Stimulated activated CD4-positive, alpha-beta T cell treated with anti-CD3 and anti-CD28 coated beads, Interleukin-12 subunit alpha, Interleukin-12 subunit beta, amount 100 ng/mL, for 4 hours (primary cell): ENCODE data around the gene TUBGCP2.

Experiments used
- DNase-seq: peaks from one replicate; pipeline ENCODE4 v3.0.0-alpha.2; 2020

TUBGCP2 gene

DNA sequence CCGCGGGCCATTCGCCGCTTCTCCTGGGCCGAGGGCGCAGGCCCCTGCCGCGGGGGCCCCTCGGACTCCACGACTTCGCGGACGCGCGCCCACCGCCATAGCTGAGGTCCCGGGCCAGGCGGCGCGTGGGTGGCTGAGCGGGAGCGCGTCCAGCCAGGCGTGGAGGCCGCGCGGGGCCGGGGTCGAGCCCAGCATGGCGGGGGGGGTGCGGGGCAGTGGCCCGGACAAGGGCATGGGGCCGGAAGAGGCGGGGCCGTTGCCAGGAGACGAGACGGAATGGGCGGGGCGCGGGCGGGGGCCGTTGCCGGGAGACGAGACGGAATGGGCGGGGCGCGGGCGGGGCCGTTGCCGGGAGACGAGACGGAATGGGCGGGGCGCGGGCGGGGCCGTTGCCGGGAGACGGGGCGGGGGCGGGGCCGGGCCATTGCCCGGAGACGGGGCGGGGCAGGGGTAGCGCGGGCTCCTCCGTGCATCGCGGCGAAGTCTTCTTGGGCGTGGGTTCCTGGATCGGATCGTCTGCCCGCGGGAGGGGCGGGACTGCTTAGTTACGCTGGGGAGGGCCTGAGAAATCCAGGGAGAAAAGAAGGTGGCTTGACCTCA is 46.8 kb downstream of the TUBGCP2 start:
- DNase-seq, result peak; percentile 80

DNA sequence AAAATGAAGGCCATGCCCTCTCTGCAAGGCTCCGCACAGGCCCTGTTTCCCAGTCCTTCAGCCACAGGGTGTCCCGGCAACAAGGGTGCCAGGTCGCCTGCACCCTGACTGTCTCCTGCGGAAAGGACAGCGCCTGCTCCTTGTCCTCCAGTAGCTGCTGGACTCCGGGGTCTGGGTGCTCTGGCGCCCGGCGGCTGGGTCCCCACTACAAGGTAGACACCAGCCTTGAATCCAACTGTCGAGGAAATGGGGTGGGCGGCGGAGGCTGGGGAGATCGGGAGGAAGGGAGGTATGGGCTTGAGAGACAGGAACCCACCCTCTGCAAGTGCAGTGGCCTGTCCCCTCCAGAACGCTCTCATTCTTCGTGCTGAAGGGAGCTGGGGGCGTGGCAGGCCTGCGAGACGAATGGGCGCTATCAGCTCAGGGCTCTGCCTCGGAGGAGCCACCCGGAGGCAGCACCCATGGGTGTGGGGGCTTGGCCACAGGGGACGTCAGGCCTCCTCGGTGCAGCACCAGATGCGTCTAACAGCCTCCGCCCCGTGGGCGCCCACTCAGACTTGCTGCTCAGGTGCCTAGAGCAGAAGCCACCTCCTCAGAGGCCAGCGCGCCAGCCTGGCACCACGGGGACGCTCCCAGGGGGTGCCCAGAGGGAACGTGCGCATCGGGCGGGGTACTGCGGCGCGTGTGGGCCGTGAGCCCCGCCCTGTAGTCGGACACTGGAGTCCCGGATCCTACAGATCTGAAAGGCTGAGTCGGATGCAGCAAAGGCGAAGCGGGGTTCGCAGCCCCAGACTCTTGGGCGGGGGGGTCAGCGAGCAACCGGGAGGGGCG is 47.6 kb downstream of the TUBGCP2 start:
- peak; percentile 62 for DNase-seq

DNA sequence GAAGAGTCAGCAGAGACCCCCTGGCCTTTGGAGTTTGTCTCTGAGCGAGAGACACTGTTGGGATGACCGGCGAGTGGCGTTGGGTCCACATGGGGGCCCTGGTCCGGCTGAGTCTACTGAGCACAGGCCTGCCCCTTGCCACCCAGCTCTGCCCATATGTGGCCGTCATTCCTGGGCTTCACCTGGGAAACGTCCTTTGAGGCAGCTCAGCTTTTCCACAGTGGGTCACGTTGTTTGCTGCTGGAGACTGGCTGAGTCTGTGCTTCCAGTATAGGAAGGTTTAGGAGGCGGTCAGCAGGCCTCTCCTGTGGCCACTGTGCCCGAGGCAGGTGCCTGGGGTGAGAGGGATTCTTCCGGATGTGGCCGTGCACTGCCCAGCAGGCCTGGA is 49.1 kb downstream of the TUBGCP2 start:
- DNase-seq, result no peak

GRCh38 chr10:133258818-133259601 is 49.7 kb downstream of the TUBGCP2 start:
- peak; percentile 70 for DNase-seq

- DNase-seq, result no peak
Observed at GRCh38 chr10:133258066-133258817, 50.4 kb downstream of the TUBGCP2 start.

DNA sequence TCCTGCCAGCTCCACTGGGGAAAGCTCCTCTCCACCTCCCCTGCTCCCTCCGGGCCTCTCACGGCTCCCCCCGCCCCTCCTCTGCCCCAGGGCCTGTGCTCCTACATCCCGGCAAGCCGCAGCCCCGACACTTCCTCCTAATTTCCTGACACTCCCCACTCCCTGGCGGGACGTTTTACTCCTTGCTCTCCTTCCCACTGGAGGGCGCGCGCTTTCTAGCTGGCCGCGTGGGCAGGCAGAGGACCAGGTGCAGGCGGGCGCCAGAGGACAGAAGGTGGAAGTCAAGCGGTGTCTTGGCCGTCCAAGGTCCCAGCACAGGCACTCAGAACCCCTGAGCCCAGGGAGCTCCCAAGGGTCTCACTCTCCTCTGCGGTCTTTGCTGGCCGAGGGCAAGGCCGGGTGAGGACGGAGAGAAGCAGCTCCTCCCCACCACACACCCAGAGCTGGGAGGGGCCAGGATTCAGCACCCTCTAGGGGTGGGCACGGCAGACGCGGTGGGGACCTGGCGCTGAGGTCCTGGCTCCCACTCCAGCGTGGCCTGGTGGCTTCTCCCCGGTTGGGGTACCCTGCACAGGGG is 51.1 kb downstream of the TUBGCP2 start:
- no peak for DNase-seq

DNA sequence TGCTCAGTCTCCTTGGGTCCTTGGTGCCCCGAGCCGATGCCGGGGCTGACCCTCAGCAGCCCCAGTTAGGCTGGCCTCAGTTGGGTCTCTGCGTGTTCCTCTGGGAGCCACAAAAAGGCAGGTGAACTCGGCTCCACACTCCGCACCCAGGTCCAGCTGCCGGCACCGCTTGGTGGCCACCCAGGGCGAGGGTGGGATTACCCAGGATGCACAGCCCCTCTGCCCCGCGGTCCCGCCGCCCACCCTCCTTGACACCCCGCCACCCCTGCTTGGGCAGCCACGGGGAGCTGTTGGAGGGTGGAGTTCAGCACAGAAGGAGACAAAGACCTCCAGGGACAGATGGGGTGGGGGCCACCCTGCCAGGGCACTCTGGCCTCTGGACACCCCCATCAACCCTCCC is 53.3 kb downstream of the TUBGCP2 start:
- DNase-seq, result no peak

GRCh38 chr10:133254421-133255120 is 54.1 kb downstream of the TUBGCP2 start:
- DNase-seq, result no peak

DNA sequence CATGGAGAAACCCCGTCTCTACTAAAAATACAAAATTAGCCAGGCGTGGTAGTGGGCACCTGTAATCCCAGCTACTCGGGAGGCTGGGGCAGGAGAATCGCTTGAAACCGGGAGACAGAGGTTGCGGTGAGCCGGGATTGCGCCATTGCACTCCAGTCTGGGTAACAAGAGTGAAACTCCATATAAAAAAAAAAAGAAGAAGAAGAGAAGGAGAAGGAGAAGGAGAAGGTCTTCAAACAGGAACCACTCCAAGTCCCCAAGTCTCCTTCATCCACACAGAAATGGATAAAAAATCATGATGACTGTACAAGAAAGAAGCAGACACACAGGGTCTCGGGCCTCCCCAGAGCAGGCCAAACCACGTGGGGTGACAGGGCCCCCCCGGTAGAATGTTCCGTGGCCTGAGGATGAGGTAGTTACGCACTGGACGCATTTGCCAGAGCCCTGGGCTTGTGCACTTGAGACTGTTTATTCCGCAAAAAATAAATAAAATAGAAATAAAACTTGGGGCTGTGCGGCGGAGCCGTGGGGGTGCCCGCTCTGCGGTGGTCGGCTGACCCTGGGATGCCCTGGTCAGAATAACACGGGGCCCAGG is 55.2 kb downstream of the TUBGCP2 start:
- no peak for DNase-seq

DNA sequence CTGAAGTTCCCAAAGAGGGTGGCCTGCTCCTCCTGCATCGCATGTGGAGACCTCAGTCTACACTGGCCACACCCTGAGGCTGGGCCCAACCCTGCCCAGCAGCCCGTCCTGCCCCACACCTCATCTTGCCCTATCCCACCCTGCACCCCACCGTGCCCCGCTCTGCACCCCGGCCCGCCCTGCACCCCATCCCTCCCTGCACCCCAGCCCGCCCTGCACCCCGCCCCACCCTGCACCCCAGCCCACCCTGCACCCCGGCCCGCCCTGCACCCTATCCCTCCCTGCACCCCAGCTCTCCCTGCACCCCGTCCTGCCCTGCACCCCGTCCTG is 56.5 kb downstream of the TUBGCP2 start:
- DNase-seq, result no peak

DNA sequence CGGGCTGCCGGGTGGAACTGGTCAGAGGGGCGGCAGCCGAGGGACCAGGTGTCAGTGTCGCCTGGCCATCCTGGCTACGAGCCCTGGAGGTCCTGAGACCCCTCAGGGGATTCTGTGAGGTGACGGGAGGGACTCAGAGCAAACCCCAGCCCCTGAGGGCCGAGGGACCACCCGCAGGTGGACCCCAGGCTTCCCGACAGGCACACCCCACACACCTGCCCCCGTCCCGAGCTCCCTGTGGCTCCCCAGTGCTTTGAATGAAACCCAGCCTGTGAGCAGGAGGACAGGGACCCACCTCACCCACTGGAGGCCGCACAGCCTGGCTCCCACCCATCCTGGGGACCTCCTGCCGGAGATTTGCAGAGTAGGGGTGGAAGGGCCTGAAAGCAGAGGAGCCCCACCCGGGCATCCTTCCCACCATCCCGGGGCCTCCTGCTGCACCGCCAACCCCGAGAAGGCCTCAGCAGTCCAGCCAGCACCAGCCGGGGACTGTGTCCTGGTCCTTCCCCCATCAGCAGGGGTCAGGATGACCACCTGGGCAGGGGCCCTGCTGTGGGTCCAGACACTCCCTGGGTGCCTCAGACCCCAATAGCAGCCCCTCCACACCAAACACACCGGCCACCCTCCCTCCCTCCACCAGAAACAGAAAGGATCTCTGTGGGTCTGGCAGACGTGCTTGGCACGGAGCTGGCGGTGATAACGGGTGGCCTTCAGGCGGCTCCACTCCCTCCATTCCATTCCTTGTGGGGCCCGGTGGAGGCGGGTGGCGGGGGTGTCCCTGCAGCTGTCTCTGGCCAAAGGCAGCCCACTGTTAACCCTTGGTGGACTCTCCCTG is 57.1 kb downstream of the TUBGCP2 start:
- no peak for DNase-seq

DNA sequence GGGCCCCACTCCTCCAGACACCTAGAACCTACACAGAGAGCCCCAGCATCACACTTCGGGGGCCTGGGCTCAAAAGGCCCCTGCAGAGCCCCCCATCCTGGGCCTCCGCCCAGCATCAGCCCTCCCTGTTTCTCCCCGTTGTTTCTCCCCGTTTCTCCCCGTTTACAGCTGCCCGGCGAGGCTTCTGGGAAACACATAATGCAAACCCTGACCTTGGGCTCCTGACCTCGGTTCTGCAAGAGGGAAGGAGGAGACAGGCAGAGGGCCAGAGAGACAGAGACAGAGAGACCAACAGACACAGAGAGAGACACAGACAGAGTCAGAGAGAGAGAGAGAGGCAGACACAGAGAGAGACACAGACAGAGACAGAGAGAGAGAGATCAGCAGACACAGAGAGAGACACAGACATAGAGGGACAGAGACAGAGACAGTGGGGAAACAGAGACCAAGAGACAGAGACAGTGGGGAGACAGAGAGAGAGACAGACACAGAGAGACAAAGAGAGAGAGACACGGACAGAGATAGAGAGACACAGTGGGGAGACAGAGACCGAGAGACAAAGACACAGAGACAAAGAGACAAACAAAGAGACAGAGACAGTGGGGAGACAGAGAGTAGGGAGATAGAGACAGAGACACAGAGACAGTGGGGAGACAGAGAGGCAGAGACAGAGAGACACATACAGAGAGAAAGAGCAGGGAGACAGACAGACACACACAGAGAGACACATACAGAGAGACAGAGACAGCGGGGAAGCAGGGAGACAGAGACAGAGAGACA is 58.5 kb downstream of the TUBGCP2 start:
- DNase-seq, result no peak

GRCh38 chr10:133249094-133249780 is 59.4 kb downstream of the TUBGCP2 start:
- DNase-seq, result no peak

DNA sequence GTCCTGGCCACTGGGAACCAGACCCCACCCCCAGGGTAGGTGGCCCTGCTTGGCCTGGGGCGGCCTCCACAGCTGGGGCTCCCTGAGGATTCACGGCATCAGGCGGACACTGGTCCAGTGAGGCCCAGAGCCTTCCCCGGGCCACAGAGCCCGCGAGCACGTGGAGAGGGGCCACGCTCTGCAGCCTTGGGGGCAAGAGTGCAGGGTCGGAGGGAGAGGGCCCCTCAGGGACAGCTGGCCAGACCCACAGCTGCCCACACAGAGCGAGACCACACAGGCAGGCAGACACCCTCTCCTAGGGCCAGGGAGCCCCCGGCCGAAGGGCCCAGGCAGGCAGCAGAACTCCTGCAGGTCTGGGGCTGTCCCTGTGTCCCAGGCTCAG is 60.3 kb downstream of the TUBGCP2 start:
- no peak for DNase-seq

DNA sequence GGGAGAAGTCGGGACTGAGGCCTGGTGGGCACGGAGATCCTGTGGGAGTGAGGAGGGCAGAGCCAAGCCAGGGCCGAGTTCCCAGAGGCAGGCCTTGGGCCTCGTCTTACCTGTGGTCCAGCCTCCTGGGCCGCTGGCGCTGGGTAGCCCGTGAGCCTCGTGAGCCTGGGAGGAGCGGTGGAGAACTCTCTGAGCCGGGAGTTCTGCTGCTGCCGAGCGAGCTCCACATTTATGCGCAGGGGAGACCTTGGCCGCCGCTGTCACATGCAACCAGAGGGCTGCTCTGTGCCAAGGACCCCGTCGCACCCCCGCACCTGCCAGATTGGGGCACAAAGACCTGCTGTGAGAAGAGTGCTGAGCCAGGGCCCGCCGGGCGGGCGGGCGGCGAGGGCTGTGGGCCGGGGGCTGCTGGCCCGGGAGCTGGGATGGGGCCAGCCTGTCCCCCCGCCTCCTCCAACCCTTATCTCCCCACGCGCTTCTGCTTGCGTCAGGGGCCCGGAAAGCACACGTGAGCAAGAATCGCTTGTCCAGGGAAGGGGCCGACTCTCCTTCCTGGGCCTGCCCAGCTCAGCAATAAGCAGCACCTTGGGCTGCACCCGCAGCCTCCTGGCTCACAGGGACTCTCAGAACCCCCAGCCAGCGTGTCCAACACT is 60.9 kb downstream of the TUBGCP2 start:
- DNase-seq, result no peak

DNA sequence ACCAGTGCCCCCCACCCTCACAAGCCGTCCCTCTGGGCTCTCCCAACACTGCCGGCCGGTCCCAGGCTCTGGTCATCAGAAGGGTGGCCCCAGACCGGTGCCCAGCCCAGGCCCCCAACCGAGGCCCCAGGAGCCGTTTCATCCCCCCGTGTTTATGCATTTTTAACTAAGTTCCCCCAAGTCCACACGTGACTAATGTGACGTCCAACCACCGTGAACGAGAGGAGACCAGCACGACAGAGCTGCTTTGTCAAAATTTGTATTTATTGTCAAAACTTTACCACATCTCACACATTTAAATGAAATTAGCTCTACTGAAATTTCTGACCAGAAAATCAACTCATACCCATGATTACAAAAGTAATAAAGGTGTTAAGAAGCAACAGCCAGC is 62.4 kb downstream of the TUBGCP2 start:
- DNase-seq, result no peak

GRCh38 chr10:133245439-133246235 is 63.0 kb downstream of the TUBGCP2 start:
- no peak for DNase-seq

GRCh38 chr10:133243593-133243992 is 65.1 kb downstream of the TUBGCP2 start:
- DNase-seq, result no peak
